CD14-positive monocyte (primary cell): ENCODE measurements around the gene AVP. TPM values are rescaled to one million over a fixed set of nuclear protein-coding genes. Genes with fewer than 3 reads are reported as not detected.
A peak's percentile ranks its signal among the peaks of the same experiment; 100 is the strongest.

Experiments used
- DNase-seq, 3 donors: peaks; one replicate each; pipeline ENCODE4 v3.0.0-alpha.2; 2011 to 2022
- H2AFZ ChIP-seq: 2 replicates; pipeline ENCODE4 v1.6.0; 2012; ENCODE audit warnings: mild to moderate bottlenecking, low read depth, low read length, inconsistent platforms; ENCODE audit not compliant: insufficient read depth, poor library complexity, severe bottlenecking
- H3K27ac ChIP-seq, 2 donors: 1 replicate in 1 of 2; 2 replicates in 1 of 2; pipeline ENCODE4 v1.5.1; 2012 to 2013; ENCODE audit warnings: low read length in 2 of 2, control low read depth in 1 of 2, inconsistent platforms in 1 of 2, low read depth in 1 of 2, mild to moderate bottlenecking in 1 of 2
- H3K27me3 ChIP-seq, 2 donors: one replicate each; pipeline versions ENCODE4 v1.6.0 to v1.6.1; 2011 to 2013; ENCODE audit warnings: low read length in 2 of 2; ENCODE audit not compliant: control insufficient read depth in 2 of 2, insufficient read depth in 2 of 2
- H3K36me3 ChIP-seq, 2 donors: replicated peaks in 1 of 2; 1 replicate in 1 of 2; 2 replicates in 1 of 2; pipeline versions ENCODE4 v1.5.1 to v1.6.1; 2012 to 2013; ENCODE audit warnings: low read length in 2 of 2, control low read depth in 1 of 2, inconsistent platforms in 1 of 2, mild to moderate bottlenecking in 1 of 2; ENCODE audit not compliant: insufficient read depth in 2 of 2, control insufficient read depth in 1 of 2
- H3K4me1 ChIP-seq, 2 donors: 1 replicate in 1 of 2; 2 replicates in 1 of 2; pipeline versions ENCODE4 v1.5.1 to v1.6.1; 2012 to 2013; ENCODE audit warnings: low read length in 2 of 2, control low read depth in 1 of 2, inconsistent platforms in 1 of 2, mild to moderate bottlenecking in 1 of 2, moderate library complexity in 1 of 2; ENCODE audit not compliant: insufficient read depth in 2 of 2, control insufficient read depth in 1 of 2
- H3K4me2 ChIP-seq: replicated peaks from 2 replicates; pipeline ENCODE3; 2012; ENCODE audit warnings: low read length, moderate library complexity, mild to moderate bottlenecking; ENCODE audit not compliant: poor library complexity, severe bottlenecking; ENCODE audit errors: extremely low read depth
- H3K4me3 ChIP-seq, 3 experiments: fragments of 200-600 bp in 1 of 3; sonication (generic) in 1 of 3; replicated peaks in 1 of 3; 1 replicate in 2 of 3; 2 replicates in 1 of 3; pipeline ENCODE4 v1.5.1; 2011 to 2013; ENCODE audit warnings: low read length in 3 of 3, mild to moderate bottlenecking in 3 of 3, control low read depth in 2 of 3, low read depth in 2 of 3, inconsistent platforms in 1 of 3, moderate library complexity in 1 of 3
- H3K79me2 ChIP-seq: 2 replicates; pipeline ENCODE4 v1.6.0; 2012; ENCODE audit warnings: mild to moderate bottlenecking, control low read depth, inconsistent platforms, low read length, moderate library complexity; ENCODE audit not compliant: insufficient read depth
- H3K9ac ChIP-seq: 2 replicates; pipeline ENCODE4 v1.6.0; 2017; ENCODE audit warnings: low read length, mild to moderate bottlenecking; ENCODE audit not compliant: insufficient read depth, poor library complexity, severe bottlenecking
- H3K9me3 ChIP-seq, 2 donors: replicated peaks in 1 of 2; 1 replicate in 1 of 2; 2 replicates in 1 of 2; pipeline versions ENCODE4 v1.5.1 to v1.6.1; 2012 to 2013; ENCODE audit warnings: low read length in 2 of 2, control low read depth in 1 of 2; ENCODE audit not compliant: control insufficient read depth in 1 of 2, insufficient read depth in 1 of 2
- H4K20me1 ChIP-seq: 2 replicates; pipeline ENCODE4 v1.6.0; 2012; ENCODE audit warnings: mild to moderate bottlenecking, low read length, control low read depth, moderate library complexity; ENCODE audit not compliant: insufficient read depth
- H3K27ac Mint-ChIP-seq, 7 donors: one replicate each; pipeline ENCODE4 v1.8.0; 2020; ENCODE audit warnings: mild to moderate bottlenecking in 7 of 7, mixed read lengths in 7 of 7, moderate library complexity in 6 of 7, inconsistent platforms in 2 of 7
- H3K27me3 Mint-ChIP-seq, 3 donors: one replicate each; pipeline ENCODE4 v1.8.0; 2021 to 2022; ENCODE audit warnings: low read depth in 3 of 3, mild to moderate bottlenecking in 3 of 3, mixed read lengths in 3 of 3, moderate library complexity in 3 of 3, inconsistent platforms in 1 of 3
- H3K36me3 Mint-ChIP-seq, 2 donors: one replicate each; pipeline ENCODE4 v1.8.0; 2020; ENCODE audit warnings: mixed read lengths in 2 of 2, inconsistent platforms in 1 of 2, mild to moderate bottlenecking in 1 of 2
- H3K4me1 Mint-ChIP-seq: one replicate; pipeline ENCODE4 v1.8.0; 2020; ENCODE audit warnings: mild to moderate bottlenecking, mixed read lengths
- H3K4me3 Mint-ChIP-seq, 2 donors: one replicate each; pipeline ENCODE4 v1.8.0; 2020; ENCODE audit warnings: mild to moderate bottlenecking in 2 of 2, mixed read lengths in 2 of 2, moderate library complexity in 1 of 2
- H3K9me3 Mint-ChIP-seq, 7 donors: one replicate each; pipeline ENCODE4 v1.8.0; 2020 to 2022; ENCODE audit warnings: mixed read lengths in 7 of 7, mild to moderate bottlenecking in 6 of 7, moderate library complexity in 6 of 7, inconsistent platforms in 2 of 7
- WGBS: methylation state at CpG from one replicate; pipeline ENCODE4 v1.1.5; 2013; ENCODE audit warnings: missing lambda C conversion rate; ENCODE audit not compliant: insufficient coverage; 5-methylcytosine and 5-hydroxymethylcytosine counted together
- intact Hi-C, 2 donors: fragments of 100-400 bp; cut with micrococcal nuclease; formaldehyde crosslinking; loops; one replicate each; pipeline versions ENCODE4 v1.15.0 to v1.15.1; 2023
- polyA plus RNA-seq, 3 donors: library from polyadenylated mRNA; depleted of rRNA in 1 of 3; unstranded in 2 of 3; stranded (reverse) in 1 of 3; fragments of 300-500 nt in 2 of 3; fragments of >200 nt in 1 of 3; fragmentation: Illumina TruSeq in 2 of 3; gene quantifications; 1 replicate in 2 of 3; 2 replicates in 1 of 3; pipeline ENCODE4 v1.2.3, GENCODE V29; 2012 to 2021
- TF ChIP-seq, protein P1 (sequence below): fragments of 200-600 bp; IDR thresholded peaks from one replicate; pipeline ENCODE4 v1.8.0; 2022; ENCODE audit warnings: antibody characterized with exemption, mild to moderate bottlenecking

AVP gene
- polyA plus RNA-seq, 3 donors = not detected

DNA sequence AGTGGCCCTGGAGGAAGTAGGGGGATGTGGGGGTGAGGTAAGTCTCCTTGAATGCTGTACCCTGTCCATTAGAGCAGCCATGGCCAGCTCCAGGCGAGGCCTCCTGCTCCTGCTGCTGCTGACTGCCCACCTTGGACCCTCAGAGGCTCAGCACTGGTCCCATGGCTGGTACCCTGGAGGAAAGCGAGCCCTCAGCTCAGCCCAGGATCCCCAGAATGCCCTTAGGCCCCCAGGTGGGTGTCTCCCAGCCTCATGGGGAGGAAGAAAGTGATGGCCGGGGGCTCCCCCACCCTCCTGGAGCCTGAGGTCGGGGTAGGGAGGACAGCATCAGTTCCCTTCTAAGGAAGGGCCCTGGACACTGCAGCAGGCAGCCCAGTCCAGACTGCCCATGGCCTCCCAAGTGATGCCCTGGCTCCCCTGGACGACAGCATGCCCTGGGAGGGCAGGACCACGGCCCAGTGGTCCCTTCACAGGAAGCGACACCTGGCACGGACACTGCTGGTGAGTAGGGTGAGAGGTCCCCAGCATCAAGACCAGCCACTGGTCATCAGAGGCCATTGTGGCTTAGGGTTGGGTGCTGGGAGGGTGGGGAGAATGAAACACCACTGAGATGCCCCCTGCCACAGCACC, 40.1 kb downstream of the AVP start:
- H3K9ac ChIP-seq = no peak overlapping the region
- peak overlapping the region in 4 of 7 donors; percentile 85 to 96 (median 92) for H3K27ac Mint-ChIP-seq
- H3K27ac ChIP-seq = no peak overlapping the region
- no peaks in the 10 kb centered on the region for H3K9me3 Mint-ChIP-seq
- H3K27me3 ChIP-seq = no peaks in the 10 kb centered on the region
- peaks cover 0 to 3% (median 2%) of the 10 kb centered on the region in 3 donors for H3K27me3 Mint-ChIP-seq
- intact Hi-C loops = no loop called here
- peaks cover 19% of the 10 kb centered on the region for H3K4me1 Mint-ChIP-seq
- no peak for DNase-seq
- H3K4me3 Mint-ChIP-seq = no peak overlapping the region
- H3K36me3 Mint-ChIP-seq = peaks cover 40 to 43% of the 10 kb centered on the region in 2 donors
- H3K36me3 ChIP-seq = peaks cover 24 to 40% of the 10 kb centered on the region in 2 donors
- H3K79me2 ChIP-seq = peaks cover 7% of the 10 kb centered on the region
- H3K9me3 ChIP-seq = no peaks in the 10 kb centered on the region
- WGBS = 84% methylated on average over 7 of the region's 8 CpGs
- no peaks in the 10 kb centered on the region for H4K20me1 ChIP-seq
- H3K4me1 ChIP-seq = peaks cover 16 to 26% of the 10 kb centered on the region in 2 donors
- no peak overlapping the region for H3K4me3 ChIP-seq
- TF ChIP-seq, protein P1, sequence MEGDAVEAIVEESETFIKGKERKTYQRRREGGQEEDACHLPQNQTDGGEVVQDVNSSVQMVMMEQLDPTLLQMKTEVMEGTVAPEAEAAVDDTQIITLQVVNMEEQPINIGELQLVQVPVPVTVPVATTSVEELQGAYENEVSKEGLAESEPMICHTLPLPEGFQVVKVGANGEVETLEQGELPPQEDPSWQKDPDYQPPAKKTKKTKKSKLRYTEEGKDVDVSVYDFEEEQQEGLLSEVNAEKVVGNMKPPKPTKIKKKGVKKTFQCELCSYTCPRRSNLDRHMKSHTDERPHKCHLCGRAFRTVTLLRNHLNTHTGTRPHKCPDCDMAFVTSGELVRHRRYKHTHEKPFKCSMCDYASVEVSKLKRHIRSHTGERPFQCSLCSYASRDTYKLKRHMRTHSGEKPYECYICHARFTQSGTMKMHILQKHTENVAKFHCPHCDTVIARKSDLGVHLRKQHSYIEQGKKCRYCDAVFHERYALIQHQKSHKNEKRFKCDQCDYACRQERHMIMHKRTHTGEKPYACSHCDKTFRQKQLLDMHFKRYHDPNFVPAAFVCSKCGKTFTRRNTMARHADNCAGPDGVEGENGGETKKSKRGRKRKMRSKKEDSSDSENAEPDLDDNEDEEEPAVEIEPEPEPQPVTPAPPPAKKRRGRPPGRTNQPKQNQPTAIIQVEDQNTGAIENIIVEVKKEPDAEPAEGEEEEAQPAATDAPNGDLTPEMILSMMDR = no peak
- peak overlapping the region; percentile 99 for H3K4me2 ChIP-seq
- H2AFZ ChIP-seq = peak overlapping the region; percentile 99

DNA sequence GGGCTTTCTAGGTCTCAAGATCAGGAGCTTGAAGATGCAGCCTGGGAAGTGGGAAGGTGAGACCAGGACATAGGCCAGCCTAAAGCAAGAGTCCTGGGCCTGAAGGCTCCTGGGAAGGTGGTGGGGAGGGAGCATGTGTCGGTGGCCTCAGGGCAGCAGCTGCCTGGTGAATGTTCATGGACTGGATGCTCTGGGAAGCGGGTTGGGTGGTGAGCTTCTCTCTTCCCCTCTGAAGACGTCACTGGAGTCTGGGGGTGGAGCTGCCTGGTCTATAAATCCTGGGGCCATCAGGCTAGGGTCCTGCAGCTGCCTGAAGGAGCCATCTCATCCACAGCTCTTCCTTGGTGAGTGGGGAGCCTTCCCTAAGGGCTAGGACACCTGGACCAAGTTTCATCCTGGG, 41.2 kb downstream of the AVP start, which contains the start of gene GNRH2:
Gene GNRH2 (plus strand): TSS at position 301 of the 400 bp plus-strand sequence. CDS start 793 bp downstream, outside the sequence.
- Histone ChIP-seq H3K9ac (no peak within 1 kb of the TSS), H2AFZ (no peak within 1 kb of the TSS), H3K79me2 (peaks cover 7% of the 10 kb centered on the region), H3K27me3 (no peaks in the 10 kb centered on the region), H3K9me3 (no peaks in the 10 kb centered on the region), H3K4me2 (no peak within 1 kb of the TSS), H4K20me1 (no peaks in the 10 kb centered on the region), H3K4me1 (peaks cover 16 to 26% of the 10 kb centered on the region in 2 donors), H3K36me3 (peaks cover 26 to 40% of the 10 kb centered on the region in 2 donors), H3K4me3 (no peak within 1 kb of the TSS), H3K27ac (no peak within 1 kb of the TSS)
- 86% methylated on average over 2 of the region's 3 CpGs for WGBS
- no peaks in the 10 kb centered on the region for H3K9me3 Mint-ChIP-seq
- peaks cover 19% of the 10 kb centered on the region for H3K4me1 Mint-ChIP-seq
- peak within 1 kb of the TSS in 1 of 2 donors; percentile 20 for H3K4me3 Mint-ChIP-seq
- intact Hi-C loops = no loop called here
- no peak for DNase-seq
- H3K27me3 Mint-ChIP-seq = peaks cover 0 to 3% (median 2%) of the 10 kb centered on the region in 3 donors
- peak within 1 kb of the TSS in 3 of 7 donors; percentile 27 to 63 (median 62) for H3K27ac Mint-ChIP-seq
- TF ChIP-seq, protein P1 = no peak
- peaks cover 41 to 43% of the 10 kb centered on the region in 2 donors for H3K36me3 Mint-ChIP-seq
